BE2C (cell line): ENCODE data around the gene SAMD4B.

Source experiments
- DNase-seq: peaks from one replicate; pipeline ENCODE4 v3.0.0-alpha.2; 2020
- H3K27me3 ChIP-seq: fragments of 250-450 bp; sonication (Bioruptor Pico); 2 replicates; pipeline ENCODE4 v1.5.1; 2020; ENCODE audit warnings: mild to moderate bottlenecking
- H3K36me3 ChIP-seq: fragments of 250-450 bp; sonication (Bioruptor Pico); 2 replicates; pipeline ENCODE4 v1.5.1; 2020; ENCODE audit warnings: mild to moderate bottlenecking
- H3K4me1 ChIP-seq: fragments of 250-450 bp; sonication (Bioruptor Pico); 2 replicates; pipeline ENCODE4 v1.5.1; 2020
- H3K4me3 ChIP-seq: 2 replicates; pipeline ENCODE4 v1.5.1; 2011; ENCODE audit warnings: low read depth, low read length
- H3K9me3 ChIP-seq: fragments of 250-450 bp; sonication (Bioruptor Pico); 2 replicates; pipeline ENCODE4 v1.5.1; 2020
- CTCF ChIP-seq: IDR thresholded peaks from 2 replicates; pipeline ENCODE4 v1.5.1; 2012; ENCODE audit warnings: mild to moderate bottlenecking, low read depth, low read length

SAMD4B gene

GRCh38 chr19:39432677-39433025 lies 90.4 kb downstream of the SAMD4B start:
- H3K27me3 ChIP-seq, result no peaks in the 10 kb centered on the region
- peaks cover 38% of the 10 kb centered on the region for H3K36me3 ChIP-seq
- no peaks in the 10 kb centered on the region for H3K9me3 ChIP-seq
- peaks cover 3% of the 10 kb centered on the region; the same call in 1 of the 2 replicates for H3K4me1 ChIP-seq
- H3K4me3 ChIP-seq, result no peak overlapping the region
- no peak for DNase-seq
- TF ChIP-seq CTCF, result no peak

- Histone ChIP-seq H3K4me3 (no peak overlapping the region), H3K4me1 (peaks cover 3% of the 10 kb centered on the region; the same call in 1 of the 2 replicates)
- no peak for TF ChIP-seq CTCF
Measured at GRCh38 chr19:39433480-39434079, 91.4 kb downstream of the SAMD4B start.

GRCh38 chr19:39434123-39435076 lies 92.2 kb downstream of the SAMD4B start:
- peaks cover 38% of the 10 kb centered on the region for H3K36me3 ChIP-seq
- no peak for TF ChIP-seq CTCF
- no peaks in the 10 kb centered on the region for H3K27me3 ChIP-seq
- H3K4me3 ChIP-seq, result peak overlapping the region; percentile 99
- no peak for DNase-seq
- H3K9me3 ChIP-seq, result no peaks in the 10 kb centered on the region
- H3K4me1 ChIP-seq, result peaks cover 3% of the 10 kb centered on the region; the same call in 1 of the 2 replicates

More at GRCh38 chr19:39433480-39434079, 91.4 kb downstream of the SAMD4B start:
- Histone ChIP-seq H3K27me3 (no peaks in the 10 kb centered on the region), H3K9me3 (no peaks in the 10 kb centered on the region), H3K36me3 (peaks cover 38% of the 10 kb centered on the region)
- no peak for DNase-seq
